SK-N-SH (cell line): ENCODE results near the gene DYRK1A.

Experiments used
- FOXM1 ChIP-seq: IDR thresholded peaks from 2 replicates; pipeline ENCODE4 v1.4.0; 2012; ENCODE audit warnings: low read depth, mild to moderate bottlenecking
- GABPA ChIP-seq: IDR thresholded peaks from 2 replicates; pipeline ENCODE4 v1.4.0; 2012; ENCODE audit warnings: low read depth, mild to moderate bottlenecking
- GATA2 ChIP-seq: sonication (generic); formaldehyde crosslinking; IDR thresholded peaks from 2 replicates; pipeline ENCODE4 v1.5.0; 2020; ENCODE audit warnings: mild to moderate bottlenecking, missing genetic modification reagents
- JUND ChIP-seq: IDR thresholded peaks from 2 replicates; pipeline ENCODE4 v1.4.0; 2012
- MXI1 ChIP-seq: IDR thresholded peaks from 2 replicates; pipeline ENCODE4 v1.6.1; 2012; ENCODE audit warnings: mild to moderate bottlenecking, low read depth, low read length, improper control_type of control experiment
- POLR2AphosphoS5 ChIP-seq: IDR thresholded peaks from 2 replicates; pipeline ENCODE4 v1.6.1; 2012; ENCODE audit warnings: low read depth, low read length
- RAD21 ChIP-seq: IDR thresholded peaks from 2 replicates; pipeline ENCODE4 v1.6.1; 2012; ENCODE audit warnings: mild to moderate bottlenecking, low read length
- TF ChIP-seq, protein P1 (sequence below): IDR thresholded peaks from 2 replicates; pipeline ENCODE4 v1.4.0; 2012; ENCODE audit warnings: low read depth, borderline replicate concordance
- TF ChIP-seq, protein P2 (sequence below): fragments of 200-600 bp; sonication (generic); IDR thresholded peaks from 2 replicates; pipeline ENCODE4 v1.6.1; 2017; ENCODE audit warnings: antibody characterized with exemption, mild to moderate bottlenecking, moderate library complexity
- TF ChIP-seq, protein P3 (sequence below): fragments of 150-350 bp; IDR thresholded peaks from 2 replicates; pipeline ENCODE4 v1.6.1; 2016; ENCODE audit warnings: mild to moderate bottlenecking, low read depth, low read length
- TF ChIP-seq, protein P4 (sequence below): IDR thresholded peaks from 2 replicates; pipeline ENCODE4 v1.6.1; 2012; ENCODE audit warnings: mild to moderate bottlenecking, low read depth, low read length, moderate library complexity
- TF ChIP-seq, protein P5 (sequence below): IDR thresholded peaks from 2 replicates; pipeline ENCODE4 v1.4.0; 2012; ENCODE audit warnings: low read depth

- TF ChIP-seq, protein P1, sequence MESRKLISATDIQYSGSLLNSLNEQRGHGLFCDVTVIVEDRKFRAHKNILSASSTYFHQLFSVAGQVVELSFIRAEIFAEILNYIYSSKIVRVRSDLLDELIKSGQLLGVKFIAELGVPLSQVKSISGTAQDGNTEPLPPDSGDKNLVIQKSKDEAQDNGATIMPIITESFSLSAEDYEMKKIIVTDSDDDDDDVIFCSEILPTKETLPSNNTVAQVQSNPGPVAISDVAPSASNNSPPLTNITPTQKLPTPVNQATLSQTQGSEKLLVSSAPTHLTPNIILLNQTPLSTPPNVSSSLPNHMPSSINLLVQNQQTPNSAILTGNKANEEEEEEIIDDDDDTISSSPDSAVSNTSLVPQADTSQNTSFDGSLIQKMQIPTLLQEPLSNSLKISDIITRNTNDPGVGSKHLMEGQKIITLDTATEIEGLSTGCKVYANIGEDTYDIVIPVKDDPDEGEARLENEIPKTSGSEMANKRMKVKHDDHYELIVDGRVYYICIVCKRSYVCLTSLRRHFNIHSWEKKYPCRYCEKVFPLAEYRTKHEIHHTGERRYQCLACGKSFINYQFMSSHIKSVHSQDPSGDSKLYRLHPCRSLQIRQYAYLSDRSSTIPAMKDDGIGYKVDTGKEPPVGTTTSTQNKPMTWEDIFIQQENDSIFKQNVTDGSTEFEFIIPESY: no peak
- TF ChIP-seq, protein P2, sequence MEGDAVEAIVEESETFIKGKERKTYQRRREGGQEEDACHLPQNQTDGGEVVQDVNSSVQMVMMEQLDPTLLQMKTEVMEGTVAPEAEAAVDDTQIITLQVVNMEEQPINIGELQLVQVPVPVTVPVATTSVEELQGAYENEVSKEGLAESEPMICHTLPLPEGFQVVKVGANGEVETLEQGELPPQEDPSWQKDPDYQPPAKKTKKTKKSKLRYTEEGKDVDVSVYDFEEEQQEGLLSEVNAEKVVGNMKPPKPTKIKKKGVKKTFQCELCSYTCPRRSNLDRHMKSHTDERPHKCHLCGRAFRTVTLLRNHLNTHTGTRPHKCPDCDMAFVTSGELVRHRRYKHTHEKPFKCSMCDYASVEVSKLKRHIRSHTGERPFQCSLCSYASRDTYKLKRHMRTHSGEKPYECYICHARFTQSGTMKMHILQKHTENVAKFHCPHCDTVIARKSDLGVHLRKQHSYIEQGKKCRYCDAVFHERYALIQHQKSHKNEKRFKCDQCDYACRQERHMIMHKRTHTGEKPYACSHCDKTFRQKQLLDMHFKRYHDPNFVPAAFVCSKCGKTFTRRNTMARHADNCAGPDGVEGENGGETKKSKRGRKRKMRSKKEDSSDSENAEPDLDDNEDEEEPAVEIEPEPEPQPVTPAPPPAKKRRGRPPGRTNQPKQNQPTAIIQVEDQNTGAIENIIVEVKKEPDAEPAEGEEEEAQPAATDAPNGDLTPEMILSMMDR: no peak
- no peak for TF ChIP-seq MXI1
- no peak for TF ChIP-seq GABPA
- TF ChIP-seq, protein P3, sequence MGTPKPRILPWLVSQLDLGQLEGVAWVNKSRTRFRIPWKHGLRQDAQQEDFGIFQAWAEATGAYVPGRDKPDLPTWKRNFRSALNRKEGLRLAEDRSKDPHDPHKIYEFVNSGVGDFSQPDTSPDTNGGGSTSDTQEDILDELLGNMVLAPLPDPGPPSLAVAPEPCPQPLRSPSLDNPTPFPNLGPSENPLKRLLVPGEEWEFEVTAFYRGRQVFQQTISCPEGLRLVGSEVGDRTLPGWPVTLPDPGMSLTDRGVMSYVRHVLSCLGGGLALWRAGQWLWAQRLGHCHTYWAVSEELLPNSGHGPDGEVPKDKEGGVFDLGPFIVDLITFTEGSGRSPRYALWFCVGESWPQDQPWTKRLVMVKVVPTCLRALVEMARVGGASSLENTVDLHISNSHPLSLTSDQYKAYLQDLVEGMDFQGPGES: no peak
- TF ChIP-seq JUND: no peak
- TF ChIP-seq, protein P4, sequence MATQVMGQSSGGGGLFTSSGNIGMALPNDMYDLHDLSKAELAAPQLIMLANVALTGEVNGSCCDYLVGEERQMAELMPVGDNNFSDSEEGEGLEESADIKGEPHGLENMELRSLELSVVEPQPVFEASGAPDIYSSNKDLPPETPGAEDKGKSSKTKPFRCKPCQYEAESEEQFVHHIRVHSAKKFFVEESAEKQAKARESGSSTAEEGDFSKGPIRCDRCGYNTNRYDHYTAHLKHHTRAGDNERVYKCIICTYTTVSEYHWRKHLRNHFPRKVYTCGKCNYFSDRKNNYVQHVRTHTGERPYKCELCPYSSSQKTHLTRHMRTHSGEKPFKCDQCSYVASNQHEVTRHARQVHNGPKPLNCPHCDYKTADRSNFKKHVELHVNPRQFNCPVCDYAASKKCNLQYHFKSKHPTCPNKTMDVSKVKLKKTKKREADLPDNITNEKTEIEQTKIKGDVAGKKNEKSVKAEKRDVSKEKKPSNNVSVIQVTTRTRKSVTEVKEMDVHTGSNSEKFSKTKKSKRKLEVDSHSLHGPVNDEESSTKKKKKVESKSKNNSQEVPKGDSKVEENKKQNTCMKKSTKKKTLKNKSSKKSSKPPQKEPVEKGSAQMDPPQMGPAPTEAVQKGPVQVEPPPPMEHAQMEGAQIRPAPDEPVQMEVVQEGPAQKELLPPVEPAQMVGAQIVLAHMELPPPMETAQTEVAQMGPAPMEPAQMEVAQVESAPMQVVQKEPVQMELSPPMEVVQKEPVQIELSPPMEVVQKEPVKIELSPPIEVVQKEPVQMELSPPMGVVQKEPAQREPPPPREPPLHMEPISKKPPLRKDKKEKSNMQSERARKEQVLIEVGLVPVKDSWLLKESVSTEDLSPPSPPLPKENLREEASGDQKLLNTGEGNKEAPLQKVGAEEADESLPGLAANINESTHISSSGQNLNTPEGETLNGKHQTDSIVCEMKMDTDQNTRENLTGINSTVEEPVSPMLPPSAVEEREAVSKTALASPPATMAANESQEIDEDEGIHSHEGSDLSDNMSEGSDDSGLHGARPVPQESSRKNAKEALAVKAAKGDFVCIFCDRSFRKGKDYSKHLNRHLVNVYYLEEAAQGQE: no peak
- TF ChIP-seq GATA2 (CRISPR knock-in tag): no peak
- TF ChIP-seq FOXM1: no peak
- TF ChIP-seq POLR2AphosphoS5: no peak
- no peak for TF ChIP-seq RAD21
- TF ChIP-seq, protein P5, sequence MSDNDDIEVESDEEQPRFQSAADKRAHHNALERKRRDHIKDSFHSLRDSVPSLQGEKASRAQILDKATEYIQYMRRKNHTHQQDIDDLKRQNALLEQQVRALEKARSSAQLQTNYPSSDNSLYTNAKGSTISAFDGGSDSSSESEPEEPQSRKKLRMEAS: no peak
Observed at GRCh38 chr21:37542512-37542911, 175.9 kb downstream of the DYRK1A start.
